BE2C (cell line): ENCODE measurements around the gene C2CD3.

Source experiments
- DNase-seq: peaks from one replicate; pipeline ENCODE4 v3.0.0-alpha.2; 2020
- H3K27me3 ChIP-seq: fragments of 250-450 bp; sonication (Bioruptor Pico); 2 replicates; pipeline ENCODE4 v1.5.1; 2020; ENCODE audit warnings: mild to moderate bottlenecking
- H3K36me3 ChIP-seq: fragments of 250-450 bp; sonication (Bioruptor Pico); 2 replicates; pipeline ENCODE4 v1.5.1; 2020; ENCODE audit warnings: mild to moderate bottlenecking
- H3K4me1 ChIP-seq: fragments of 250-450 bp; sonication (Bioruptor Pico); 2 replicates; pipeline ENCODE4 v1.5.1; 2020
- H3K4me3 ChIP-seq: 2 replicates; pipeline ENCODE4 v1.5.1; 2011; ENCODE audit warnings: low read depth, low read length
- H3K9me3 ChIP-seq: fragments of 250-450 bp; sonication (Bioruptor Pico); 2 replicates; pipeline ENCODE4 v1.5.1; 2020
- CTCF ChIP-seq: IDR thresholded peaks from 2 replicates; pipeline ENCODE4 v1.5.1; 2012; ENCODE audit warnings: mild to moderate bottlenecking, low read depth, low read length

C2CD3 gene

GRCh38 chr11:74057249-74058151 lies 113.3 kb downstream of the C2CD3 start:
- H3K4me3 ChIP-seq: no peak overlapping the region
- peaks cover 17% of the 10 kb centered on the region for H3K36me3 ChIP-seq
- DNase-seq: no peak
- no peaks in the 10 kb centered on the region for H3K4me1 ChIP-seq
- H3K9me3 ChIP-seq: no peaks in the 10 kb centered on the region
- no peak for TF ChIP-seq CTCF
- H3K27me3 ChIP-seq: no peaks in the 10 kb centered on the region

- Histone ChIP-seq H3K27me3 (no peaks in the 10 kb centered on the region), H3K4me3 (no peak overlapping the region), H3K4me1 (no peaks in the 10 kb centered on the region), H3K36me3 (peaks cover 17% of the 10 kb centered on the region), H3K9me3 (no peaks in the 10 kb centered on the region)
- no peak for TF ChIP-seq CTCF
- DNase-seq: no peak
These were observed 114.9 kb downstream of the C2CD3 start for GRCh38 chr11:74055938-74056337.

GRCh38 chr11:74050465-74050864 lies 120.3 kb downstream of the C2CD3 start:
- DNase-seq: no peak
- no peaks in the 10 kb centered on the region for H3K9me3 ChIP-seq
- H3K4me3 ChIP-seq: no peak overlapping the region
- no peak for TF ChIP-seq CTCF
- H3K36me3 ChIP-seq: peaks cover 24% of the 10 kb centered on the region
- no peaks in the 10 kb centered on the region for H3K4me1 ChIP-seq
- H3K27me3 ChIP-seq: no peaks in the 10 kb centered on the region

GRCh38 chr11:74048993-74049392 lies 121.8 kb downstream of the C2CD3 start:
- H3K4me1 ChIP-seq: no peaks in the 10 kb centered on the region
- peaks cover 30% of the 10 kb centered on the region for H3K36me3 ChIP-seq
- no peak overlapping the region for H3K4me3 ChIP-seq
- DNase-seq: no peak
- no peaks in the 10 kb centered on the region for H3K27me3 ChIP-seq
- H3K9me3 ChIP-seq: no peaks in the 10 kb centered on the region
- TF ChIP-seq CTCF: no peak

- no peak for TF ChIP-seq CTCF
- no peaks in the 10 kb centered on the region for H3K27me3 ChIP-seq
- no peaks in the 10 kb centered on the region for H3K9me3 ChIP-seq
- no peaks in the 10 kb centered on the region for H3K4me1 ChIP-seq
- H3K36me3 ChIP-seq: peaks cover 32% of the 10 kb centered on the region
- no peak overlapping the region for H3K4me3 ChIP-seq
- no peak for DNase-seq
These were observed 126.3 kb downstream of the C2CD3 start for GRCh38 chr11:74044538-74044937.

- Histone ChIP-seq H3K4me1 (no peaks in the 10 kb centered on the region), H3K9me3 (no peaks in the 10 kb centered on the region), H3K4me3 (no peak overlapping the region), H3K27me3 (no peaks in the 10 kb centered on the region; the same call in 1 of the 2 replicates), H3K36me3 (peaks cover 43% of the 10 kb centered on the region)
- DNase-seq: no peak
- TF ChIP-seq CTCF: no peak
These were observed 127.4 kb downstream of the C2CD3 start for GRCh38 chr11:74043450-74043849.
